ENCODE data around the gene OR11A1.

- TF ChIP-seq CTCF (IDR thresholded peaks at IDR 0.05) (no peak), POLR2A (IDR thresholded peaks at IDR 0.05) (no peak)
Observed at GRCh38 chr6:29461021-29461814, 4.3 kb upstream of the OR11A1 start.

Measured in adrenal gland (tissue), 5 donors.